ENCODE data around the gene TMEM167B. TPM values are rescaled to one million over a fixed set of nuclear protein-coding genes. Genes with fewer than 3 reads are reported as not detected.
A peak's percentile ranks its signal among the peaks of the same experiment; 100 is the strongest.

Gene TMEM167B
- total and polyA plus RNA-seq, 7 experiments from 2014 or later = 28.3 to 65.6 (median 39.0) TPM

GRCh38 chr1:109099938-109100773 is 9.6 kb downstream of the TMEM167B start:
- Histone ChIP-seq H3K36me3 (ENCODE audit: control insufficient read depth in 2 of 3, insufficient read depth in 3 of 3, low read length in 3 of 3) (peaks cover 0 to 11% (median 0%) of the 10 kb centered on the region in 3 experiments), H3K9me3 (ENCODE audit: control insufficient read depth in 2 of 3, low read length in 3 of 3) (no peaks in the 10 kb centered on the region), H3K27me3 (ENCODE audit: control insufficient read depth in 2 of 2, insufficient read depth in 2 of 2, low read length in 2 of 2) (no peaks in the 10 kb centered on the region), H3K27ac (ENCODE audit: low read depth, low read length) (peak overlapping the region; percentile 88), H3K4me1 (ENCODE audit: control insufficient read depth in 2 of 2, insufficient read depth in 2 of 2, low read length in 2 of 2) (peaks cover 0 to 5% of the 10 kb centered on the region in 2 donors), H3K4me3 (ENCODE audit: low read length) (peak overlapping the region; percentile 80)
- ChIA-PET POLR2A (interaction anchor here (0.6 to 5.6 kb wide), 30 partner anchors 9 to 922 kb away, joined by 3 to 89 read pairs (median 6); partner anchors contain the start of genes CLCC1, ELAPOR1, GNAI3 and HENMT1), CTCF (interaction anchor here (0.6 to 3.7 kb wide), 13 partner anchors 8 to 408 kb away, joined by 3 to 39 read pairs (median 3); partner anchors contain the start of genes ELAPOR1 and TMEM167B)
- Mint-ChIP-seq H3K27me3 (peaks cover 0 to 2% (median 0%) of the 10 kb centered on the region in 5 donors), H3K36me3 (peaks cover 0 to 12% (median 3%) of the 10 kb centered on the region in 5 donors), H3K4me3 (peak overlapping the region; percentile 93 to 99 (median 98)), H3K9me3 (peaks cover 0 to 5% (median 0%) of the 10 kb centered on the region in 11 donors), H3K27ac (peak overlapping the region; percentile 92 to 99 (median 96)), H3K4me1 (peaks cover 5 to 22% (median 13%) of the 10 kb centered on the region in 7 donors)
- ATAC-seq (peak; percentile 98), DNase-seq (peak; percentile 90 to 98 (median 97))
- intact Hi-C loops (cut with micrococcal nuclease) = loop anchor here (1.0 to 5.0 kb wide), 14 partner anchors 10 to 1237 kb away; partner anchors contain the start of genes TMEM167B (in 2 of the 2), WDR47 (in 2 of the 2), ATXN7L2 (in 1 of the 2) and CLCC1 (in 1 of the 2)

- ChIA-PET CTCF (no interaction called here), POLR2A (no interaction called here)
- Histone ChIP-seq H3K4me3 (ENCODE audit: low read length) (no peak overlapping the region), H3K36me3 (ENCODE audit: control insufficient read depth in 2 of 3, insufficient read depth in 3 of 3, low read length in 3 of 3) (peaks cover 0 to 7% (median 0%) of the 10 kb centered on the region in 3 experiments), H3K27me3 (ENCODE audit: control insufficient read depth in 2 of 2, insufficient read depth in 2 of 2, low read length in 2 of 2) (no peaks in the 10 kb centered on the region), H3K4me1 (ENCODE audit: control insufficient read depth in 2 of 2, insufficient read depth in 2 of 2, low read length in 2 of 2) (peaks cover 0 to 5% of the 10 kb centered on the region in 2 donors), H3K27ac (ENCODE audit: low read depth, low read length) (no peak overlapping the region), H3K9me3 (ENCODE audit: control insufficient read depth in 2 of 3, low read length in 3 of 3) (no peaks in the 10 kb centered on the region)
- peak overlapping the region in 4 of 9 donors; percentile 17 to 72 (median 44) for H3K27ac Mint-ChIP-seq
- peaks cover 0 to 12% (median 3%) of the 10 kb centered on the region in 5 donors for H3K36me3 Mint-ChIP-seq
- peaks cover 0 to 5% (median 0%) of the 10 kb centered on the region in 11 donors for H3K9me3 Mint-ChIP-seq
- H3K27me3 Mint-ChIP-seq = peaks cover 0 to 14% (median 0%) of the 10 kb centered on the region in 5 donors
- intact Hi-C loops (cut with micrococcal nuclease) = loop anchor here in 1 of 2 donors (5.0 kb wide), 2 partner anchors 902 to 1233 kb away; partner anchors contain the start of genes RBM15 and SLC25A24
- H3K4me3 Mint-ChIP-seq = peak overlapping the region in 1 of 10 donors; percentile 41
- DNase-seq (no peak), ATAC-seq (no peak)
- peaks cover 5 to 15% (median 10%) of the 10 kb centered on the region in 7 donors for H3K4me1 Mint-ChIP-seq
Observed at GRCh38 chr1:109104364-109105151, 14.0 kb downstream of the TMEM167B start.

- Histone ChIP-seq H3K27ac (ENCODE audit: low read depth, low read length) (no peak overlapping the region), H3K27me3 (ENCODE audit: control insufficient read depth in 2 of 2, insufficient read depth in 2 of 2, low read length in 2 of 2) (no peaks in the 10 kb centered on the region), H3K36me3 (ENCODE audit: control insufficient read depth in 2 of 3, insufficient read depth in 3 of 3, low read length in 3 of 3) (no peaks in the 10 kb centered on the region), H3K4me1 (ENCODE audit: control insufficient read depth in 2 of 2, insufficient read depth in 2 of 2, low read length in 2 of 2) (peaks cover 0 to 5% of the 10 kb centered on the region in 2 donors), H3K4me3 (ENCODE audit: low read length) (no peak overlapping the region), H3K9me3 (ENCODE audit: control insufficient read depth in 2 of 3, low read length in 3 of 3) (no peaks in the 10 kb centered on the region)
- Mint-ChIP-seq H3K27ac (peak overlapping the region in 7 of 9 donors; percentile 48 to 72 (median 54)), H3K4me1 (peaks cover 4 to 13% (median 6%) of the 10 kb centered on the region in 7 donors), H3K27me3 (peaks cover 0 to 26% (median 0%) of the 10 kb centered on the region in 5 donors), H3K9me3 (no peaks in the 10 kb centered on the region), H3K4me3 (no peak overlapping the region), H3K36me3 (peaks cover 0 to 10% (median 3%) of the 10 kb centered on the region in 5 donors)
- ChIA-PET CTCF (no interaction called here), POLR2A (no interaction called here)
- DNase-seq (no peak), ATAC-seq (no peak)
- intact Hi-C loops (cut with micrococcal nuclease) = no loop called here
Observed at GRCh38 chr1:109105881-109106280, 15.3 kb downstream of the TMEM167B start.

GRCh38 chr1:109107785-109108184 is 17.2 kb downstream of the TMEM167B start:
- H3K27me3 Mint-ChIP-seq = peaks cover 0 to 37% (median 0%) of the 10 kb centered on the region in 5 donors
- peaks cover 0 to 2% (median 0%) of the 10 kb centered on the region in 11 donors for H3K9me3 Mint-ChIP-seq
- H3K9me3 ChIP-seq (ENCODE audit: control insufficient read depth in 2 of 3, low read length in 3 of 3) = no peaks in the 10 kb centered on the region
- peaks cover under 1 to 6% of the 10 kb centered on the region in 2 donors for H3K4me1 ChIP-seq (ENCODE audit: control insufficient read depth in 2 of 2, insufficient read depth in 2 of 2, low read length in 2 of 2)
- CTCF ChIA-PET = interaction anchor here (1.1 kb wide), 1 partner anchor 8 kb away, joined by 3 read pairs; no protein-coding TSS in a partner anchor
- peaks cover 7 to 20% (median 8%) of the 10 kb centered on the region in 7 donors for H3K4me1 Mint-ChIP-seq
- ATAC-seq (no peak), DNase-seq (no peak)
- intact Hi-C loops (cut with micrococcal nuclease) = no loop called here
- H3K27ac Mint-ChIP-seq = peak overlapping the region in 1 of 9 donors; percentile 39
- H3K4me3 Mint-ChIP-seq = no peak overlapping the region
- no peak overlapping the region for H3K4me3 ChIP-seq (ENCODE audit: low read length)
- no peak overlapping the region for H3K27ac ChIP-seq (ENCODE audit: low read depth, low read length)
- H3K36me3 Mint-ChIP-seq = peaks cover 0 to 6% (median 0%) of the 10 kb centered on the region in 5 donors
- H3K36me3 ChIP-seq (ENCODE audit: control insufficient read depth in 2 of 3, insufficient read depth in 3 of 3, low read length in 3 of 3) = no peaks in the 10 kb centered on the region
- POLR2A ChIA-PET = interaction anchor here (0.6 to 0.8 kb wide), 2 partner anchors 15 to 32 kb away, joined by 3 to 6 read pairs; partner anchors contain the start of gene TAF13
- H3K27me3 ChIP-seq (ENCODE audit: control insufficient read depth in 2 of 2, insufficient read depth in 2 of 2, low read length in 2 of 2) = no peaks in the 10 kb centered on the region

GRCh38 chr1:109109906-109110305 is 19.3 kb downstream of the TMEM167B start:
- no peaks in the 10 kb centered on the region for H3K9me3 ChIP-seq (ENCODE audit: control insufficient read depth in 2 of 3, low read length in 3 of 3)
- H3K4me3 ChIP-seq (ENCODE audit: low read length) = no peak overlapping the region
- ChIA-PET CTCF (interaction anchor here (4.0 to 4.3 kb wide), 2 partner anchors 9 to 282 kb away, joined by 32 to 39 read pairs; no protein-coding TSS in a partner anchor), POLR2A (interaction anchor here (0.6 to 8.1 kb wide), 2 partner anchors 9 to 104 kb away, joined by 3 to 89 read pairs; partner anchors contain the start of gene SARS1)
- intact Hi-C loops (cut with micrococcal nuclease) = loop anchor here (5.0 kb wide), 4 partner anchors 52 to 548 kb away; partner anchors contain the start of genes EEIG2 (in 1 of the 2) and SORT1 (in 1 of the 2)
- Mint-ChIP-seq H3K27me3 (peaks cover 0 to 47% (median 0%) of the 10 kb centered on the region in 5 donors), H3K27ac (no peak overlapping the region), H3K36me3 (peaks cover 0 to 2% (median 0%) of the 10 kb centered on the region in 5 donors), H3K9me3 (peaks cover 0 to 9% (median 0%) of the 10 kb centered on the region in 11 donors), H3K4me3 (no peak overlapping the region), H3K4me1 (peaks cover 21 to 36% (median 27%) of the 10 kb centered on the region in 7 donors)
- H3K4me1 ChIP-seq (ENCODE audit: control insufficient read depth in 2 of 2, insufficient read depth in 2 of 2, low read length in 2 of 2) = peaks cover 16 to 21% of the 10 kb centered on the region in 2 donors
- no peaks in the 10 kb centered on the region for H3K36me3 ChIP-seq (ENCODE audit: control insufficient read depth in 2 of 3, insufficient read depth in 3 of 3, low read length in 3 of 3)
- no peak overlapping the region for H3K27ac ChIP-seq (ENCODE audit: low read depth, low read length)
- no peak for DNase-seq
- no peaks in the 10 kb centered on the region for H3K27me3 ChIP-seq (ENCODE audit: control insufficient read depth in 2 of 2, insufficient read depth in 2 of 2, low read length in 2 of 2)
- no peak for ATAC-seq
